HG03521 (cell line): ENCODE results near the gene ZNF490.
"Not testable (repeated sequence)": the region's sequence is repeated elsewhere in the genome, so short reads cannot be mapped to it uniquely, and the experiment has no call there.

Experiments
- ATAC-seq: cut with Tn5 transposase; IDR thresholded peaks from one replicate; pipeline ENCODE4 v1.9.1; 2021; ENCODE audit warnings: mild to moderate bottlenecking, moderate library complexity; ENCODE audit not compliant: unreplicated experiment

Gene ZNF490

DNA sequence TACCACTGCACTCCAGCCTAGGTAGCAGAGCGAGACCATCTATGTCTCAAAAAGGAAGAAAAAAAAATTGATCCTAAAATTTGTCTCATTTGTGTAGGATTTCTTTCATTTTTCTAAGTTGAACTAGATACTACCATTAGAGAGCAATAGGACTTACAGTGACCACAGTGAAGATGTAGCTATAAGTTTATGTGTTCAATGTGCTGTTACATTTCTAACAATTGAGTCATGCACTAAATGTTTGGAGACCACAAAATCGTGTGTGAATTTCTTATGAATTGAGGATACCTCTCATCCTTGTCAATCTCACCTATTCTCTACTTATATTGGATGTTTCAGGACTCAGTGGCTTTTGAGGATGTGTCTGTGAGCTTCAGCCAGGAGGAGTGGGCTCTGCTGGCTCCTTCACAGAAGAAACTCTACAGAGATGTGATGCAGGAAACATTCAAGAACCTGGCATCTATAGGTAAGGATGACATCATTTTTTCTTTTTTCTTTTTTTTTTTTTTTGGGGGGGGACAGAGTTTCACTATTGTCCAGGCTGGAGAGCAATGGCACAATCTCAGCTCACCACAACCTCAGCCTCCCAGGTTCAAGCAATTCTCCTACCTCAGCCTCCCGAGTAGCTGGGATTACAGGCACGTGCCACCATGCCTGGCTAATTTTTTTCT, 12.9 kb upstream of the ZNF490 start:
- no peak for ATAC-seq

- ATAC-seq: not testable (repeated sequence)
Measured at GRCh38 chr19:12621253-12622024, 10.8 kb upstream of the ZNF490 start.

DNA sequence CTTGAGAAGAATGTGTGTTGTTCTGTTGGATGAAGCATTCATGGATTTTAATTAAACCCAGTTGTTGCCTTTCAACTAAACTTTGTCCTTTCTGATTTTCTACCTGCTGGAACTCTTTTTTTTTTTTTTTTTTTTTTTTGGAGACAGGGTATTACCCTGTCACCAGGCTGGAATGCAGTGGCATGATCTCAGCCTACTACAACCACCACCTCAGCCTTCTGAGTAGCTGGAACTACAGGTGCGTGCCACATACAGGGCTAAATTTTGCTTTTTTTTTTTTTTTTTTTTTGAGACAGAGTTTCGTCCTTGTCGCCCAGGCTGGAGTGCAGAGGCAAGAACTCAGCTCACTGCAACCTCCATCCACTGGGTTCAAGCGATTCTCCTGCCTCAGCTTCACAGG, 7.0 kb upstream of the ZNF490 start:
- ATAC-seq: no peak

- no peak for ATAC-seq
Measured at GRCh38 chr19:12611361-12611699, 717 bp upstream of the ZNF490 start.

- no peak for ATAC-seq
Measured at GRCh38 chr19:12607631-12608030, 3.0 kb downstream of the ZNF490 start.

DNA sequence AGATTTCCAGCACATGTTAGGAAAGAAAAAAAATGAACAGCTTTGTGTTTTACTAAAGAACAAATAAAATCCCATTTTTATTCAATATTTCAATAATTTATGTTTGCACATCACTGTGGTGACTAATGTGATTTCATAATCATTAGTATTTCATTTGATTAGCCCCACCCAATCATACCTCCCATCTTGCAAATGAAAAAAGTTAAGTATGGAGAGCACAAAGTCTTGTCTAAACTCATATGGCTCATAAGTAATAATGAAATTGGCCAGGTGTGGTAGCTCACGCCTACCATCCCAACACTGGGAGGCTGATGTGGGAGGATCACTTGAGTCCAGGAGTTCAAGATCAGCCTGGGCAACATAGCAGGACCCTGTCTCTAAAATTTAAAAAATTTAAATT, 3.8 kb downstream of the ZNF490 start:
- no peak for ATAC-seq

GRCh38 chr19:12603714-12604113, 6.9 kb downstream of the ZNF490 start:
- ATAC-seq: no peak

GRCh38 chr19:12597594-12597993, 13.0 kb downstream of the ZNF490 start:
- no peak for ATAC-seq

DNA sequence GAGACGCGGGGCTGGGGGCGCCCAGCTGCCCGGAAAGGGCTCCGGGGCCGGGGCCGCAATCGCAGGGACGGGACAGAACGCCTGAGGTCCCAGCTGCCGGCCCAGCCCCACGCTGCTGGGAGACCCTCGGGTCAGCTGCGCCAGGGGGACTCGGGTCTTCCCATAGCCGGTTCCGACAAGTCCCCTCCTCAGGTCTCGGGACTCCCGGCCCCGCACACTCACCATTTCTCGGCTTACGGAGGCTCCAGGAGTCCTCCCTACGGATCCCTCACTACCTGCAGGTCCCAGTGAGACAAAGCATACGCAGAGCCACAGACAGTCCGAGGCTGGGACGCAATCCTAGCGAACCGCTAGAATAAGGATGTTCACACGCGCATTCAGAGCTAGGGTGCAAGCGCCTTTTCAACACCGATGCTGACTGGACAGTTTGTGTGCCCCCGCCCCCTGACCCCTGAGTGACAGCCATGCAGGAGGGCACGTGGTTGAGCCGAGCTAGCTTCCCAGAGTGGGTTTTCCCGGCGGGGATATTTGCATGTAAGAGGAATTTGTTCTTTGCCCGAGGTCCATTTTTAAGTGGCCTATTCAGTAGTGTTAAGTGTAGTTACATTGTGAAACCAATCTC, 13.6 kb downstream of the ZNF490 start:
- ATAC-seq: no peak

- ATAC-seq: no peak
Measured at GRCh38 chr19:12596485-12596884, 14.1 kb downstream of the ZNF490 start.

DNA sequence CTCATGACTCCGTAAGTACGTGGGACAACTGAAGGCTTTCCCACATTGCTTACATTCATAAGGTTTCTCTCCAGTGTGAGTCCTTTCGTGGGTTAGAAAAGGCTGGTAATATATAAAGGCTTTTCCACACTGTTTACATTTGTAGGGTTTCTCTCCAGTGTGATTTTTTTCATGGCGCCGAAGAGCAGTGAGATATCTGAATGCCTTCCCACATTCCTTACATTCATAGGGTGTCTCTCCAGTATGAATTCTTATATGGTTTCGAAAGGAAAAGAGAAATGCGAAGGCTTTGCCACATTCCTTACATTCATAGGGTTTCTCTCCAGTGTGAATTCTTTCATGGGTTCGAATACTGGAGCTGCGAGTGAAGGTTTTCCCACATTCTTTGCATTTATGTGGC, 29.5 kb downstream of the ZNF490 start:
- ATAC-seq: no peak

DNA sequence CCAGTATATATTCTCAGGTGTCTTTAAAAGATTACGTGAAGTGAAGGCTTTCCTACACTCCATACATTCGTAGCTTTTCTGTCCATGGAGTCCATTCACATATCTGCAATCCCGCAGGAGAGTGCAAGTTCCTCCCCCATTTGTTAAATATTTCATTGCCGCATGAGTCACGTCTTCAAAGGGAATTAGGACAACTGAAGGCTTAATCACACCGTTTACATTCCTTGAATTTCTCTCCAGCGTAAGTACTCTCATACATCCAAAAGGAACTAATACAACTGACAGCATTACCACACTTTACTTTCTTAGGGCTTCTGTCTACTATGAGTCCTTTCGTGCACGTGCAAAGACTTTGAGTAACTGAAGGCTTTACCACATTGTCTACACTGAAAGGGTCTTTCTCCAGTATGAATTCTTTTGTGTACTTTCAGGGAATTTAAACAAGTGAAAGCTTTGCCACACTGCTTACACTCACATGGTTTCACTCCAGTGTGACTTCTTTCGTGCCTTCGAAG, 30.4 kb downstream of the ZNF490 start:
- no peak for ATAC-seq

GRCh38 chr19:12578641-12579040, 32.0 kb downstream of the ZNF490 start:
- ATAC-seq: no peak

- ATAC-seq: no peak
Measured at GRCh38 chr19:12574036-12574435, 36.6 kb downstream of the ZNF490 start.

DNA sequence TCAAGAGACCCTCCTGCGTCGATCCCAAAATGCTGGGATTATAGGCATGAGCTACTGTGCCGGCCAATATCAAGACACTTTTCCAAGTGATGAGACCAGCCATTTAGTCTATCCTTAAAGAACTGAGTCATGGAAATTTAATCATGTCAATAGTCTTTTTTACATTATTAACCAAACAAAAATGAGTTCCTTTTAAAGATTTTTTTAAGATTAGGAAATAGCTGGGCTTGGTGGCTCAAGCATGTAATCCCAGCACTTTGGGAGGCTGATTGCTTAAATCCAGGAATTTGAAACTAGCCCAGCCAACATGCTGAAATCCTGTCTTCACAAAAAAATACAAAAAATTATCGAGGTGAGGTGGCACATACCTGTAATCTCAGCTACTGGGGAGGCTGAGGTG, 42.7 kb downstream of the ZNF490 start:
- no peak for ATAC-seq

- ATAC-seq: not testable (repeated sequence)
Measured at GRCh38 chr19:12566380-12566779, 44.2 kb downstream of the ZNF490 start.

DNA sequence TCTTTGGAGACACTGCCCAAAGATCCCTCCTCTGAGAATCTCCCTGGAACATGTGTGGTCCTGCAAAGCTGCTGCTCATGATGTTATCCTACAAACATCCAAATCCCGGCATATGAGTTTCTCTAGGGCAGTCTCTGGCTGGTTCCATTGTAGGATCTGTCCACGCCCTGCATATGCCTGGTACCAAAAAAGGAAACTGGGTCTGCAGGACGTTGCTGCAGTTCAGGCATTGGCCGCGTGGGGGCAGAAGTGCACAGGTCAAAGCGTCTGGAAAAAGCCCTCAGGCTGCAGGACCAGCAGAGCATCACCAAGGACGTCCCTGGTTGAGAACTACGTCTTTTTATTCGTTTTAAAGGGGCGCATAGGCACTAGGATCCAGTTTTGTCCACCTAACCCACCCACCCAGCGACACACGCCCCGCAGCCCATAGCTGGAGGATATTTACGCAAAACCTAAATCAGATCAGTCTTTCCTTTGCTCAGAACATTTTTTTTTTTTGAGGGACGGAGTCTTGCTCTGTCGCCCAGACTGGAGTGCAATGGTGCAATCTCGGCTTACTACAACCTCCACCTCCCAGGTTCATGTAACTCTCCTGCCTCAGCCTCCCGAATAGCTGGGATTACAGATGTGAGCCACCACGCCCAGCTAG, 46.5 kb downstream of the ZNF490 start:
- no peak for ATAC-seq

GRCh38 chr19:12555456-12555930, 55.1 kb downstream of the ZNF490 start:
- ATAC-seq: no peak

GRCh38 chr19:12551060-12551832, 59.4 kb downstream of the ZNF490 start, which contains the start of gene ZNF564:
TSS of gene ZNF564 (minus strand) at chr19:12551482. CDS start at chr19:12551332, 150 bp downstream.
- ATAC-seq: peak; percentile 98

DNA sequence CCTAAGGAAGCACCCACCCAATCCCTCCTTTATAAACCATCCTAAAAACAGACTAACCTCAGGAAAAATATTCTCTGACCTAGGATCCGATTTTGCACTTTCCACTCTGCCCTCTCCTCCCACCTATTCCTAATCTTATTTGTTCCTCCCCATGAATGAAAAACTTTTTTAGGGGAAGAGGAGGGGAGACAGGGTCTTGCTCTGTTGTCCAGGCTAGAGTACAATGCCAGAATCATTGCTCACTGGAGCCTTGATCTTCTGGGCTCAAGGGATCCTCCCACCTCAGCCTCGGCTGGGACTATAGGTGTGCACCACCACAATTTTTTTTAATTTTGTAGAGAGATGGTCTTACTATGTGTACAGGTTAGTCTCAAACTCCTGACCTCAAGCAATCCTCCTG, 63.7 kb downstream of the ZNF490 start:
- ATAC-seq: no peak
